KMS-11 (cell line): ENCODE measurements around the gene DSTN.

Experiments used
- H2AFZ ChIP-seq: fragments of 200-600 bp; sonication (generic); 2 replicates; pipeline ENCODE4 v1.6.1; 2016; ENCODE audit warnings: antibody characterized with exemption, mixed run types, low read depth
- H3K27ac ChIP-seq: fragments of 200-600 bp; sonication (generic); 2 replicates; pipeline ENCODE4 v1.6.1; 2016; ENCODE audit warnings: mild to moderate bottlenecking, mixed run types
- H3K27me3 ChIP-seq: fragments of 200-600 bp; sonication (generic); 2 replicates; pipeline ENCODE4 v1.6.1; 2017; ENCODE audit warnings: mild to moderate bottlenecking, low read depth, mixed run types, moderate library complexity; ENCODE audit not compliant: insufficient read depth
- H3K36me3 ChIP-seq: fragments of 200-600 bp; sonication (generic); 2 replicates; pipeline ENCODE4 v1.6.1; 2017; ENCODE audit warnings: mild to moderate bottlenecking, mixed run types; ENCODE audit not compliant: insufficient read depth
- H3K4me1 ChIP-seq: fragments of 200-600 bp; sonication (generic); 2 replicates; pipeline ENCODE4 v1.6.1; 2016; ENCODE audit warnings: mild to moderate bottlenecking, low read depth, mixed run types; ENCODE audit not compliant: poor library complexity, severe bottlenecking
- H3K4me2 ChIP-seq: fragments of 200-600 bp; sonication (generic); 2 replicates; pipeline ENCODE4 v1.7.0; 2016; ENCODE audit warnings: mild to moderate bottlenecking, mixed run types
- H3K4me3 ChIP-seq: fragments of 200-600 bp; sonication (generic); IDR thresholded peaks from 2 replicates; pipeline ENCODE4 v1.6.1; 2017; ENCODE audit warnings: low read depth, low read length, mixed read lengths; ENCODE audit not compliant: insufficient read depth
- H3K79me2 ChIP-seq: fragments of 200-600 bp; sonication (generic); 2 replicates; pipeline ENCODE4 v1.6.1; 2016; ENCODE audit warnings: low read depth, mixed run types; ENCODE audit not compliant: insufficient read depth
- H3K9ac ChIP-seq: fragments of 200-600 bp; sonication (generic); 2 replicates; pipeline ENCODE4 v1.6.1; 2016; ENCODE audit warnings: mild to moderate bottlenecking, mixed run types
- H4K20me1 ChIP-seq: fragments of 200-600 bp; sonication (generic); 2 replicates; pipeline ENCODE4 v1.6.1; 2016; ENCODE audit warnings: mild to moderate bottlenecking, mixed run types; ENCODE audit not compliant: insufficient read depth
- TF ChIP-seq, protein P1 (sequence below): fragments of 200-600 bp; sonication (generic); conservative IDR thresholded peaks from 2 replicates; pipeline ENCODE4 v1.6.1; 2017; ENCODE audit warnings: low read depth, mild to moderate bottlenecking, antibody characterized with exemption, low read length, moderate library complexity, mixed read lengths

The DSTN gene

DNA sequence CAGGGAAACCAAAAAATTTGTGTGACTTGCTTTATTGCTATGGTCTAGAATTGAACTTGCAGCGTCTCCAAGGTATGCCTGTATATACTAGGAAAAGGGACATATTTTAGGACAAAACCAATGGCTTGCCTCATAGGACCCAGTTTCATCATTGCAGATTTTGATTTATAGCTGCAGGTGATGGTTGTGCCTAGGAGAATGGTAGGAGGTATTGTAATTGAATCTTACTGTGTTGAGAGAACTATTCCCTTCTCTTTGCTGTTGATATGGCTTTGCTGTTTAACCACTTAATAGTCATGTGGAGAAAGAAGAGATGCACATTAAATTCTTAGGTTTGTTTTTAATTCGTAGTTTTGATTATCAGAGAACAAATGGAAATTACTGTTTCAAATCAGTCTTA is 16.4 kb downstream of the DSTN start:
- Histone ChIP-seq H3K79me2 (no peaks in the 10 kb centered on the region), H3K36me3 (no peaks in the 10 kb centered on the region)

DNA sequence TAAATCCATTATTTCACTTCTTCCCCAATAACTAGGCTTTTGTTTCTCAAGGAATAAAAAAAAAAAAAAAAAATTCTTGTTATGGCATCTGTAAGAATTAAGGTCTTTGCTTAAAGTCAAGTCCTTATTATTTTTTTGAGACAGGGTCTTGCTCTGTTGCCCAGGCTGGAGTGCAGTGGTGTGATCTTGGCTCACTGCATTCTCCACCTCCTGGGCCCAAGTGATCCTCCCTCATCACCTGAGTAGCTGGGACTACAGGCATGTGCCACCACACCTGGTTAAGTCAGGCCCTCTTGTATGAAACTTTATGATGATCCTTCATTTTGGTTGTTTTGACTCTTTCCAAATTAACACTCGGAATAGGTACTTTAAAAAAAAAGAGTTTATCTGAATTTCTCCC is 17.3 kb downstream of the DSTN start:
- no peak overlapping the region for H3K27ac ChIP-seq
- no peaks in the 10 kb centered on the region for H4K20me1 ChIP-seq
- H3K4me1 ChIP-seq, result peaks cover 10% of the 10 kb centered on the region
- H3K9ac ChIP-seq, result no peak overlapping the region
- H3K4me2 ChIP-seq, result no peak overlapping the region
- H3K27me3 ChIP-seq, result no peaks in the 10 kb centered on the region
- H3K79me2 ChIP-seq, result no peaks in the 10 kb centered on the region
- H3K36me3 ChIP-seq, result no peaks in the 10 kb centered on the region
- H3K4me3 ChIP-seq, result no peak overlapping the region
- no peak overlapping the region for H2AFZ ChIP-seq
- TF ChIP-seq, protein P1, sequence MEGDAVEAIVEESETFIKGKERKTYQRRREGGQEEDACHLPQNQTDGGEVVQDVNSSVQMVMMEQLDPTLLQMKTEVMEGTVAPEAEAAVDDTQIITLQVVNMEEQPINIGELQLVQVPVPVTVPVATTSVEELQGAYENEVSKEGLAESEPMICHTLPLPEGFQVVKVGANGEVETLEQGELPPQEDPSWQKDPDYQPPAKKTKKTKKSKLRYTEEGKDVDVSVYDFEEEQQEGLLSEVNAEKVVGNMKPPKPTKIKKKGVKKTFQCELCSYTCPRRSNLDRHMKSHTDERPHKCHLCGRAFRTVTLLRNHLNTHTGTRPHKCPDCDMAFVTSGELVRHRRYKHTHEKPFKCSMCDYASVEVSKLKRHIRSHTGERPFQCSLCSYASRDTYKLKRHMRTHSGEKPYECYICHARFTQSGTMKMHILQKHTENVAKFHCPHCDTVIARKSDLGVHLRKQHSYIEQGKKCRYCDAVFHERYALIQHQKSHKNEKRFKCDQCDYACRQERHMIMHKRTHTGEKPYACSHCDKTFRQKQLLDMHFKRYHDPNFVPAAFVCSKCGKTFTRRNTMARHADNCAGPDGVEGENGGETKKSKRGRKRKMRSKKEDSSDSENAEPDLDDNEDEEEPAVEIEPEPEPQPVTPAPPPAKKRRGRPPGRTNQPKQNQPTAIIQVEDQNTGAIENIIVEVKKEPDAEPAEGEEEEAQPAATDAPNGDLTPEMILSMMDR, result no peak

More for the DNA sequence above, 16.4 kb downstream of the DSTN start:
- H3K4me2 ChIP-seq, result no peak overlapping the region
- no peaks in the 10 kb centered on the region for H4K20me1 ChIP-seq
- no peak overlapping the region for H3K27ac ChIP-seq
- peaks cover 10% of the 10 kb centered on the region for H3K4me1 ChIP-seq
- TF ChIP-seq, protein P1, result no peak
- no peak overlapping the region for H2AFZ ChIP-seq
- H3K9ac ChIP-seq, result no peak overlapping the region
- no peaks in the 10 kb centered on the region for H3K27me3 ChIP-seq
- no peak overlapping the region for H3K4me3 ChIP-seq

DNA sequence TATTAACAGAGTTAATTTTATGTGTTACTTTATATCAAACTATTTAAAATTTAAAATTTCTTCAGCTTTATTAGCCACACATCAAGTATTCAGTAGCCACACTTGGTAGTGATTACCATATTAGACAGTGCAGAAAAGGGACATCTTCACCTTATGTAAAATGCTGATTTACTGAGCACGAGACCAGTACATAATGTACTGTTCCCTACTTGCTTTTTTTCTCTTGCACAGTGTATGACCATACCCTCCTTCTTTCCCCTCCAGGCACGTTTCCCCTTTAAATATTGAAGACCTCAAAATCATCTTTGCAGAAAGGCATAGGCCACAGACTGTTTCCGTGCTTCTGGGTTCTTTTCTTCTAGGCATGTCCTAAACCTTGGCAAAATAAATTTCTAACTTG is 17.9 kb downstream of the DSTN start:
- H4K20me1 ChIP-seq, result no peaks in the 10 kb centered on the region
- H3K79me2 ChIP-seq, result no peaks in the 10 kb centered on the region
- no peak overlapping the region for H2AFZ ChIP-seq
- no peak overlapping the region for H3K4me2 ChIP-seq
- no peak overlapping the region for H3K27ac ChIP-seq
- H3K36me3 ChIP-seq, result no peaks in the 10 kb centered on the region
- no peaks in the 10 kb centered on the region for H3K27me3 ChIP-seq
- TF ChIP-seq, protein P1, result no peak
- no peak overlapping the region for H3K9ac ChIP-seq
- no peak overlapping the region for H3K4me3 ChIP-seq
- peaks cover 10% of the 10 kb centered on the region for H3K4me1 ChIP-seq

DNA sequence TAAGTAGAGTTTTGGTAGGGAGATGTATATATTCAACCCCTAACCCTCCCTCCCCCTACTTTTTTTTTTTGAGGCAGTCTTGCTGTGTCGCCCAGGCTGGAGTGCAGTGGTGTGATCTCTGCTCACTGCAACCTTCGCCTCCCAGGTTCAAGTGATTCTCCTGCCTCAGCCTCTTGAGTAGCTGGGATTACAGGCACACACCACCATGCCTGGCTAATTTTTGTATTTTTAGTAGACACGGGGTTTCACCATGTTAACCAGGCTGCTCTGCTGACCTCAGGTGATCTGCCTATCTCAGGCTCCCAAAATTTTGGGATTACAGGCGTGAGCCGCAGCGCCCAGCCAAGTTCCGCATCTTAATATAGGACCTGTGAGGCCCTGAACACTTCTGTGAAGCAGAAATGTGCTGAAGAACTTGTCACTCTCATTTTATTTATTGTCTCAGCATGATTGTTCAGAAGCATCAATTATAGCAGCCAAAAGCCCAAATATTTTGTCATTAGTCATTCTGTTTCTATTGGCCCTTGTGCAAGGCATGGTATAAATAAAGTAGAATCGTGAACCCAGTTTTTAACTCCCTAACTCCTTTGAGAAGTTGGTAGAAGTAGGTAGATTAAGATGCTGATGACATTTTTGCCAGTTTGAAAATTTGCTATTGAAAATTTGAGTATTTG is 19.4 kb downstream of the DSTN start:
- Histone ChIP-seq H3K79me2 (no peaks in the 10 kb centered on the region), H3K27me3 (no peaks in the 10 kb centered on the region), H3K27ac (no peak overlapping the region), H3K4me2 (no peak overlapping the region), H2AFZ (no peak overlapping the region), H3K9ac (no peak overlapping the region), H3K4me3 (no peak overlapping the region), H4K20me1 (no peaks in the 10 kb centered on the region), H3K36me3 (no peaks in the 10 kb centered on the region), H3K4me1 (peaks cover 10% of the 10 kb centered on the region)
- TF ChIP-seq, protein P1, result no peak
